ENCODE measurements around the gene AATK. TPM values are rescaled to one million over a fixed set of nuclear protein-coding genes. Genes with fewer than 3 reads are reported as not detected.

The AATK gene
- polyA plus RNA-seq, 2 of the 4 experiments (the other 2 are of a cell fraction), result 0.26 to 0.37 TPM

GRCh38 chr17:81199482-81199830 lies 33.4 kb upstream of the AATK start:
- Histone ChIP-seq H3K27ac (no peak overlapping the region), H3K4me3 (no peak overlapping the region), H3K4me2 (no peak overlapping the region), H3K4me1 (no peaks in the 10 kb centered on the region), H3K9me3 (no peaks in the 10 kb centered on the region)
- DNase-seq (ENCODE audit: low read depth in 1 of 2, low spot score in 1 of 2) (no peak), ATAC-seq (no peak), FAIRE-seq (no peak)
- no peak for TF ChIP-seq HES2 (IDR thresholded peaks at IDR 0.05)
- no peak for TF ChIP-seq MAFK (IDR thresholded peaks at IDR 0.05; ENCODE audit: partially characterized antibody)
- TF ChIP-seq JUN (IDR thresholded peaks at IDR 0.05), result no peak
- TF ChIP-seq ZC3H11A (IDR thresholded peaks at IDR 0.05), result no peak
- TF ChIP-seq KDM1A (IDR thresholded peaks at IDR 0.05; ENCODE audit: low read depth), result no peak
- no peak for TF ChIP-seq FOSL2 (IDR thresholded peaks at IDR 0.05)
- no peak for TF ChIP-seq FOSL2 (CRISPR knock-in tag; IDR thresholded peaks at IDR 0.05)
- TF ChIP-seq REST (IDR thresholded peaks at IDR 0.05), result no peak
- no peak for TF ChIP-seq POLR2AphosphoS2 (conservative IDR thresholded peaks at IDR 0.05; ENCODE audit: low read length)
- TF ChIP-seq ATOH8 (CRISPR knock-in tag; IDR thresholded peaks at IDR 0.05; ENCODE audit: low read depth), result no peak
- no peak for TF ChIP-seq PBX3 (IDR thresholded peaks at IDR 0.05)
- TF ChIP-seq EHF (CRISPR knock-in tag; IDR thresholded peaks at IDR 0.05), result no peak
- CTCF ChIA-PET, result interaction anchor here (1.1 to 13.7 kb wide), 12 partner anchors 8 to 176 kb away, joined by 3 to 175 read pairs (median 8); partner anchors contain the start of genes NDUFAF8 and TEPSIN
- POLR2A ChIA-PET, result no interaction called here
- 93% methylated on average over 18 of the region's 18 CpGs for WGBS (ENCODE audit: missing lambda C conversion rate)

GRCh38 chr17:81198826-81199481 lies 32.9 kb upstream of the AATK start:
- CTCF ChIA-PET, result interaction anchor here (0.6 to 13.7 kb wide), 13 partner anchors 8 to 1387 kb away, joined by 3 to 175 read pairs (median 8); partner anchors contain the start of genes NDUFAF8 and TEPSIN
- no peak for FAIRE-seq

More at GRCh38 chr17:81198826-81199481, 32.9 kb upstream of the AATK start:
- no peak overlapping the region for H3K27ac ChIP-seq
- H3K9me3 ChIP-seq, result no peaks in the 10 kb centered on the region
- H3K4me3 ChIP-seq, result no peak overlapping the region
- no peak for TF ChIP-seq NPAS2 (CRISPR knock-in tag; IDR thresholded peaks at IDR 0.05; ENCODE audit: borderline replicate concordance)
- TF ChIP-seq SREBF2 (IDR thresholded peaks at IDR 0.05), result no peak
- no peak for TF ChIP-seq ZNF302 (CRISPR knock-in tag; IDR thresholded peaks at IDR 0.05)
- TF ChIP-seq HDAC2 (IDR thresholded peaks at IDR 0.05), result no peak
- TF ChIP-seq RNF2 (IDR thresholded peaks at IDR 0.05; ENCODE audit: borderline replicate concordance, low read depth), result no peak
- TF ChIP-seq USF2 (IDR thresholded peaks at IDR 0.05), result no peak
- no peak for TF ChIP-seq JUNB (IDR thresholded peaks at IDR 0.05)
- no peak for TF ChIP-seq ELK1 (IDR thresholded peaks at IDR 0.05; ENCODE audit: low read depth, low read length)
- TF ChIP-seq TFCP2L1 (CRISPR knock-in tag; IDR thresholded peaks at IDR 0.05), result no peak
- no peak for TF ChIP-seq HMGXB4 (CRISPR knock-in tag; IDR thresholded peaks at IDR 0.05; ENCODE audit: borderline replicate concordance)
- no peak for TF ChIP-seq POLR2A (IDR thresholded peaks at IDR 0.05; ENCODE audit: low read length)
- POLR2A ChIA-PET, result no interaction called here
- no peak overlapping the region for H3K4me2 ChIP-seq
- DNase-seq (ENCODE audit: low read depth in 1 of 2, low spot score in 1 of 2) (no peak), ATAC-seq (no peak)
- 92% methylated on average over 21 of the region's 22 CpGs for WGBS (ENCODE audit: missing lambda C conversion rate)
- H3K4me1 ChIP-seq, result no peaks in the 10 kb centered on the region

Data from A549 (cell line).